GM23338 (cell line): ENCODE results near the gene SH2D2A.

Experiments
- CREB1 ChIP-seq: fragments of 250-450 bp; sonication (Bioruptor Pico); IDR thresholded peaks from 2 replicates; pipeline ENCODE4 v1.5.0; 2020; ENCODE audit warnings: low read depth, mild to moderate bottlenecking, moderate library complexity
- EZH2 ChIP-seq: fragments of 200-600 bp; sonication (generic); IDR thresholded peaks from one replicate; pipeline ENCODE4 v1.8.0; 2017; ENCODE audit warnings: antibody characterized with exemption, mild to moderate bottlenecking, low read depth; ENCODE audit not compliant: unreplicated experiment
- EZH2phosphoT487 ChIP-seq: fragments of 200-600 bp; sonication (generic); IDR thresholded peaks from one replicate; pipeline ENCODE4 v1.8.1; 2018; ENCODE audit warnings: antibody characterized with exemption; ENCODE audit not compliant: unreplicated experiment
- POLR2AphosphoS5 ChIP-seq: IDR thresholded peaks from 2 replicates; pipeline ENCODE4 v1.6.1; 2016; ENCODE audit warnings: antibody characterized with exemption, low read depth
- STAT1 ChIP-seq: IDR thresholded peaks from one replicate; pipeline ENCODE4 v1.6.1; 2016; ENCODE audit warnings: antibody characterized with exemption; ENCODE audit not compliant: unreplicated experiment
- ZNF331 ChIP-seq: fragments of 250-450 bp; sonication (Bioruptor Pico); IDR thresholded peaks from 2 replicates; pipeline ENCODE4 v1.5.0; 2020; ENCODE audit warnings: low read depth, mild to moderate bottlenecking, moderate library complexity
- TF ChIP-seq, protein P1 (sequence below), 2 experiments: fragments of 200-600 bp in 1 of 2; sonication (generic) in 1 of 2; conservative IDR thresholded peaks; 2 replicates each; pipeline versions ENCODE4 v1.5.1 to v1.6.1; 2016 to 2017; ENCODE audit warnings: antibody characterized with exemption in 2 of 2, low read depth in 2 of 2, mild to moderate bottlenecking in 2 of 2, moderate library complexity in 1 of 2
- TF ChIP-seq, protein P2 (sequence below): IDR thresholded peaks from one replicate; pipeline ENCODE4 v1.6.1; 2018; ENCODE audit warnings: antibody characterized with exemption; ENCODE audit not compliant: unreplicated experiment
- TF ChIP-seq, protein P3 (sequence below): IDR thresholded peaks from 2 replicates; pipeline ENCODE4 v1.6.1; 2016; ENCODE audit warnings: antibody characterized with exemption

DNA sequence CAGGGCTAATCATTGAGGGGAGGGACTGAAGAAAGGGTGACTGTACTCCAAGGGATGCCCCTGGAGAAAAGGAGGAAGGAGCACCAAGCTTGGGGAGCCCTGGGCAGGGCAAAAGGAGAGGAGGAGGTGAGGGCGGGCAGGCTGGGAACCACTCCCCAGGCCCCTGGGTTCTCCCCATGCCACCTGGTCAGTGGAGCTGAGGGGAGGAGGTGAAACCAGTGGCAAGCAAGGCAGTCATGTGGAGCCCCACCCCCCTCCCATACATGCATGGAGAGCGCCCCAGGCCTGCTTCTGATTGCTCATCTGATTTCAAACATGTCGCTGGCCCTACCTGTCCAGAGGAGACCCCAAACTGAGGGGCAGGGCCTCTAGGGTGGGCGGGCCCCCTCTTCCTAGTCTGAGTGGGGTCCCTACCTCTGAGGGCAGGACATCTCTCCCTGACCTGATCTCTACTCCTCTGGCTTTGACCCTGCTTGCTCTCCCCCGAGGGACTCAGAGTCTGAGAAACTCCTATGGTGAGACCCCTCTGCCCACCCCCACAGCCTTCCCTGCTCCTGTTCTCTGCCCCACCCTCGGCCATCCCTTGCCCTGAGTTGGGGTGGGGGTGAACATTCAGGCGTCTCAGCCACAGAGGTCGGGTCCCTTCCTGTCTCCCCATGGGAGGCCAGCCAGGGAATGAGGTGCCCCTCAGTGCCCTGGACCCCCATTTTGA is 23.7 kb upstream of the SH2D2A start:
- TF ChIP-seq, protein P1, sequence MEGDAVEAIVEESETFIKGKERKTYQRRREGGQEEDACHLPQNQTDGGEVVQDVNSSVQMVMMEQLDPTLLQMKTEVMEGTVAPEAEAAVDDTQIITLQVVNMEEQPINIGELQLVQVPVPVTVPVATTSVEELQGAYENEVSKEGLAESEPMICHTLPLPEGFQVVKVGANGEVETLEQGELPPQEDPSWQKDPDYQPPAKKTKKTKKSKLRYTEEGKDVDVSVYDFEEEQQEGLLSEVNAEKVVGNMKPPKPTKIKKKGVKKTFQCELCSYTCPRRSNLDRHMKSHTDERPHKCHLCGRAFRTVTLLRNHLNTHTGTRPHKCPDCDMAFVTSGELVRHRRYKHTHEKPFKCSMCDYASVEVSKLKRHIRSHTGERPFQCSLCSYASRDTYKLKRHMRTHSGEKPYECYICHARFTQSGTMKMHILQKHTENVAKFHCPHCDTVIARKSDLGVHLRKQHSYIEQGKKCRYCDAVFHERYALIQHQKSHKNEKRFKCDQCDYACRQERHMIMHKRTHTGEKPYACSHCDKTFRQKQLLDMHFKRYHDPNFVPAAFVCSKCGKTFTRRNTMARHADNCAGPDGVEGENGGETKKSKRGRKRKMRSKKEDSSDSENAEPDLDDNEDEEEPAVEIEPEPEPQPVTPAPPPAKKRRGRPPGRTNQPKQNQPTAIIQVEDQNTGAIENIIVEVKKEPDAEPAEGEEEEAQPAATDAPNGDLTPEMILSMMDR (conservative IDR thresholded peaks at IDR 0.05; ENCODE audit: low read depth in 2 of 2): no peak
- no peak for TF ChIP-seq EZH2phosphoT487
- TF ChIP-seq EZH2: no peak
- TF ChIP-seq, protein P2, sequence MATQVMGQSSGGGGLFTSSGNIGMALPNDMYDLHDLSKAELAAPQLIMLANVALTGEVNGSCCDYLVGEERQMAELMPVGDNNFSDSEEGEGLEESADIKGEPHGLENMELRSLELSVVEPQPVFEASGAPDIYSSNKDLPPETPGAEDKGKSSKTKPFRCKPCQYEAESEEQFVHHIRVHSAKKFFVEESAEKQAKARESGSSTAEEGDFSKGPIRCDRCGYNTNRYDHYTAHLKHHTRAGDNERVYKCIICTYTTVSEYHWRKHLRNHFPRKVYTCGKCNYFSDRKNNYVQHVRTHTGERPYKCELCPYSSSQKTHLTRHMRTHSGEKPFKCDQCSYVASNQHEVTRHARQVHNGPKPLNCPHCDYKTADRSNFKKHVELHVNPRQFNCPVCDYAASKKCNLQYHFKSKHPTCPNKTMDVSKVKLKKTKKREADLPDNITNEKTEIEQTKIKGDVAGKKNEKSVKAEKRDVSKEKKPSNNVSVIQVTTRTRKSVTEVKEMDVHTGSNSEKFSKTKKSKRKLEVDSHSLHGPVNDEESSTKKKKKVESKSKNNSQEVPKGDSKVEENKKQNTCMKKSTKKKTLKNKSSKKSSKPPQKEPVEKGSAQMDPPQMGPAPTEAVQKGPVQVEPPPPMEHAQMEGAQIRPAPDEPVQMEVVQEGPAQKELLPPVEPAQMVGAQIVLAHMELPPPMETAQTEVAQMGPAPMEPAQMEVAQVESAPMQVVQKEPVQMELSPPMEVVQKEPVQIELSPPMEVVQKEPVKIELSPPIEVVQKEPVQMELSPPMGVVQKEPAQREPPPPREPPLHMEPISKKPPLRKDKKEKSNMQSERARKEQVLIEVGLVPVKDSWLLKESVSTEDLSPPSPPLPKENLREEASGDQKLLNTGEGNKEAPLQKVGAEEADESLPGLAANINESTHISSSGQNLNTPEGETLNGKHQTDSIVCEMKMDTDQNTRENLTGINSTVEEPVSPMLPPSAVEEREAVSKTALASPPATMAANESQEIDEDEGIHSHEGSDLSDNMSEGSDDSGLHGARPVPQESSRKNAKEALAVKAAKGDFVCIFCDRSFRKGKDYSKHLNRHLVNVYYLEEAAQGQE: no peak
- no peak for TF ChIP-seq POLR2AphosphoS5
- TF ChIP-seq ZNF331 (CRISPR knock-in tag): no peak
- no peak for TF ChIP-seq CREB1 (CRISPR knock-in tag)
- TF ChIP-seq STAT1: no peak
- TF ChIP-seq, protein P3, sequence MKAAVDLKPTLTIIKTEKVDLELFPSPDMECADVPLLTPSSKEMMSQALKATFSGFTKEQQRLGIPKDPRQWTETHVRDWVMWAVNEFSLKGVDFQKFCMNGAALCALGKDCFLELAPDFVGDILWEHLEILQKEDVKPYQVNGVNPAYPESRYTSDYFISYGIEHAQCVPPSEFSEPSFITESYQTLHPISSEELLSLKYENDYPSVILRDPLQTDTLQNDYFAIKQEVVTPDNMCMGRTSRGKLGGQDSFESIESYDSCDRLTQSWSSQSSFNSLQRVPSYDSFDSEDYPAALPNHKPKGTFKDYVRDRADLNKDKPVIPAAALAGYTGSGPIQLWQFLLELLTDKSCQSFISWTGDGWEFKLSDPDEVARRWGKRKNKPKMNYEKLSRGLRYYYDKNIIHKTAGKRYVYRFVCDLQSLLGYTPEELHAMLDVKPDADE: no peak
